GM21515 (cell line): ENCODE data around the gene DUS2.
A peak's percentile ranks its signal among the peaks of the same experiment; 100 is the strongest.

Experiments
- ATAC-seq: cut with Tn5 transposase; IDR thresholded peaks from one replicate; pipeline ENCODE4 v1.9.1; 2021; ENCODE audit not compliant: unreplicated experiment

The DUS2 gene

GRCh38 chr16:68040506-68041288, 17.6 kb downstream of the DUS2 start:
- ATAC-seq, result peak; percentile 83

DNA sequence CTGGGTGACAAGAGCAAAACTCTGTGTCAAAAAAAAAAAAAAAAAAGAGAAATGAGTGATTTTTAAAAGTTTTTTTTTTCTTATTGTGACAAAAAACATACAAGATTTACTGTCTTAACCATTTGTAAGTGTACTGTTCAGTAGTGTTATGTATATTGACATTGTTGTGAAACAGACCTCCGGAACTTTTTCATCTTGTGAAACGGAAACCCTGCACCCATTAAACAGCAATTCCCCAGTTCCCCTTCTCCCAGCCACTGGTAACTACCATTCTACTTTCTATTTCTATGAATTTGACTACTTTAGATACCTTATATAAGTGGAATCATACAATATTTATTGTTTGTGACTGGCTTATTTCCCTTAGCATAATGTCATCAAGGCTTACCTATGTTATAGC, 18.7 kb downstream of the DUS2 start:
- no peak for ATAC-seq

GRCh38 chr16:68046106-68046505, 23.0 kb downstream of the DUS2 start:
- no peak for ATAC-seq

DNA sequence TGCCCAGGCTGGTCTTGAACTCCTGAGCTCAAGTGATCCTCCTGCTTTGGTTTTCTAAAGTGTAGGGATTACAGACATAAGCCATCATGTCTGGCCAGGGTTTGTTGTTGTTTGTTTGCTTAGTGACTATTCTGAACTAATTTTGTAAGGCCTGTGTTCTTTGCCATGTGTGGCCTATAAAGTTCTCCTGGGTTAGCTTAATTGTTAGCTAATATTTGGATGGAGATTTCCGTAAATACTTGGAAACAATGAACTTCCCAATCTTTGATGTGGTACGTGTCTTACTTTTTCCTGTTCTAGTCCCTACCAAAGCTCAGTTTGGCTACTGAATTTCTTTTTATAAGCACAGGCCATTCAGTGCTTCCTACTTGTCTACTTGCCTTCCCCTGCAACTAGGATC, 24.9 kb downstream of the DUS2 start:
- ATAC-seq, result no peak

DNA sequence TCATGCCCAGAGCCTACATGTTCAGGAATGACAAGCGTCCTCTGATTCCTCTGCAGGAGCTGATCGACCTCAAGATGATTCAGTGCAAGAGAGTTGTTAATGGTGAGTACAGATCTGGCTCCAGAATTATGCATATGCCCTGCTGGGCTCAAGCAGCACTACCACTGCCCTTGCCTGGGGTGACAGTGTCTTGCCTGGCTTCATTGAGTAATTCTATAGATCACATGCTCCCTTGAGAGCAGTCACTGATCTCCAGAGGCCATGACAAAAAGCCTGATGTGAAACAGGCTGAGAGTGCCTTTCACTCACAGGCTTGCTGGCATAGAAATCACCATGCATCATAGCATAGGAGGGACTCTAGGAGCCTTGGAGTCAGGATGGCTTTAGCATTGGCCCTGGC, 26.4 kb downstream of the DUS2 start:
- no peak for ATAC-seq

DNA sequence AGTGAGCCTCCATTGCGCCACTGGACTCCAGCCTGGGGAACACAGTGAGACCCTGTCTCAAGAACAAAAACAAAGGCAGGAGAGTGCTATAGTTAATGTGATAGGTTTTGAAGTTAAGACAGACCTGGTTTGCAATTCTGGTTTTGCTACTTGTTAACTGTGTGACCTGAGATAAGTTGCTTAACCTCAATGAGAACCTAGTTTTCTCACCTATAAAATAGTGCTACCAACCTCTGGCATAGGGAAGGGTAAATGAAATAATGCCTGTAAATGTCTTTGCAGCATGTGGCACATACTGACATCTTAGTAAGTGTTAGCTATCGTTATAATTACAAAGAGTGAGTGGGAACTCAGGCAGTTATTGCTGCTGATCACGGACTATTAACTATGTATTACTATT, 32.3 kb downstream of the DUS2 start:
- no peak for ATAC-seq

DNA sequence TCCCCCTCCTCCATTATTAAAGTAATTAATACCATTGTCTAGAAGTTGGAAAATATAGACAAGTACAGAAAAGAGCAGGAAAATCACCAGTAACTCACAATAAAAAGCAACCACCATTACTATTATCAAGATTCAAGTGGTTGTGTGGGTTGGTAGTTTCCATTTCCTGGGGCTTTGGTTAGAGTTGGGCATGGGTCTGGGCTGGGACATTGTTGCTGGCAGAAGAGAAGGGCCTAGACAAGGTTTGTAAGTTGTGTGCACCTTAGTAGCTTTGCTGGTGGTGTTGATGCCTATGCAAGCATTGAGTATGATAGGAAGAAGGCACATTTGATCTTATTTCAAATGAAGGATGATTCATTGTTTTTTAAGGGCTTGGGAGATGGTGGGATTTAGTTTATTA, 36.7 kb downstream of the DUS2 start:
- no peak for ATAC-seq

GRCh38 chr16:68061396-68061795, 38.3 kb downstream of the DUS2 start:
- no peak for ATAC-seq

- no peak for ATAC-seq
These were observed 39.9 kb downstream of the DUS2 start for GRCh38 chr16:68062910-68063393.

DNA sequence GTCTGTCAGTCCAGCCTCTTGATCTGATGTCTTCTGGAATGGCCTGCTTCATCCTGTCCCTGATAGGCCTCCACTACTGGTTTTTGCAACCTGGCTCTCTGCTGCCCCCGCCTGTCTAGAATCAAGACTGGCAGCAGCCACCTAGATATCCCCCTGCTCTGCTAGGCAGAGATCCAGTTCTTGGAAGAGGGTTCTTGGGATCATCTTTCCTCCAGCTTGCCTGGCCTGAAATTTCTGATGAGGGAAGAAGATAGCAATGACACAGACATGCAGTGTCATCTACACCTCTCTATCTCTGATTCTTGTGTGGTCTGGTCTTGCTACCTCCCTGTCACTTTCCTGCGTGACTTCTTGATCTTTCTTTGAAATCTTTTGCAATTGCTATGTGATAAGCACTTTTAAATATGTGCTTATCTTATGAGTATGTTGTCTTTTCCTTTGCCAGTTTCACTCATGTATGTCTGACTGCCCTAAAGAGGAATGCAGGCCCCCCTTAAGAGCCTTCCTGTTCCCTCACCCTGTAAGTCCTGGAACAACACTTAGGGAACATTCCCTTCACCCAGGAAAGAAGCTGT, 41.8 kb downstream of the DUS2 start:
- no peak for ATAC-seq

DNA sequence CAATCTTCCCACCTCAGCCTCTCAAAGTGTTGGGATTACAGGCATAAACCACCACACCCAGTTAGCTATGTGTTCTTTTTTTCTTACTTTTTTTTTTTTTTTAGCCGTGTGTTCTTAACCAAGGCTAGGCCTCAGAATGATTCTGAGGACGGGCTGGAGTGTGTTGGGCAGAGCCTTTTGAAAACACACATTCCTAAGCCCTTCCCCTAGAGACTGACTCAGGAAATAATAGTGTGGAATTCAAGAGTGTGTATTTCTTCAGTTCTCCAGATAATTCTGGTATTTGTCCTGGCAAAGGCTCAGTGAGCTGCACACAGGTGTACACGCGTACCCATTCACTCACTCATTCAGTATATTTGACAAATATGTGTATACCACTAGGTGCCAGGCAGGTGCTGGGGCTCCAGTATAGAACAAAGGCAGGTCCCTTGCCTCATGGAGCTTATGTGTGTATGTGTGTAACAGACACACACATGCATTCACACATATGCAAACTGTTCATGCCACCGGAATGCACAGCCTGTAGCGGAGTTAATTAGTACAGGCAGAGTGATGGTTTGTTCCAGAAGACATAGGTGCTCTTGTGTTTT, 42.7 kb downstream of the DUS2 start:
- ATAC-seq, result no peak

DNA sequence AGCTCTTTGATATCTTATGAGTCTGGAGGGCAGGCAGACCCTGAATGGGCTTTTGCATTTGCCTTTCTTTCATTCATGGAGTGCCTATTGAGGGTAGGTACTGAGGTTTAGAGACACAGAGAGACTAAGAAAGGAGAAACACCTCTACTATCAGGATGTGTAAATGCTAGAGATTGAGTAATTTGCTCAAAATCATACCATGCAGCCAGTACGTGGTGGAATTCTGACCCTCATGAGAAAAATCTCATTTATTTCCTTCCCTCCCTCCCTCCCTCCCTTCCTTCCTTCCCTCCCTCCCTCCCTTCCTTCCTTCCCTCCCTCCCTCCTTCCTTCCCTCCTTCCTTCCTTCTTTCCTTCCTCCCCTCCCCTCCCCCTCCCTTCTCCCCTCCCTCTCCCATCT, 43.7 kb downstream of the DUS2 start:
- no peak for ATAC-seq

- no peak for ATAC-seq
These were observed 45.8 kb downstream of the DUS2 start for GRCh38 chr16:68068926-68069325.

GRCh38 chr16:68069511-68070248, 46.6 kb downstream of the DUS2 start:
- ATAC-seq, result no peak

DNA sequence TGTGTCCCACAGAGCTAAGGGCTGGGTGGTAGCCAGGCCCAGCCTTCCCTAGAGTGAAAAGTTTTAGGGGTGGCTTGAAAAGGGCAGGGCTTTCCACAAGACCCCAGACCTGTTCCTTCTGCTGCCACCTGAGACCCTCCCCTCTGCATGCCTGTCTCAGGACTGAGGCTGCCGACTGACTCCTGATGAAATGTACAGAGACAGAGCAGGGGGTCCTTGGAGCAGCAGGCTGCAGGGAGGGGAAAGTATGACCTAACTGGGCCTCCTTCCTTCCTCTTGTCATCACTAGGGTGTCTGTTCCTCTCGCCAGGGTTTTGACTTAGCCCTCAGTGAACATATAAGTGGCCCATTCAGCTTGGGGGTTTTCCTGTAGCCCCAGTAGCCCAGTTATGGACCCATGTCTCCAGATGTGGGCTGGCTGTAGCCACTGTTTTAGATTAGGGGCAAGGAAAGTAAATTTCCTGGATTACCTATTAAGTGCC, 47.2 kb downstream of the DUS2 start:
- no peak for ATAC-seq

- no peak for ATAC-seq
These were observed 47.9 kb downstream of the DUS2 start for GRCh38 chr16:68070806-68071517.

- ATAC-seq, result no peak
These were observed 48.4 kb downstream of the DUS2 start for GRCh38 chr16:68071518-68071901.

DNA sequence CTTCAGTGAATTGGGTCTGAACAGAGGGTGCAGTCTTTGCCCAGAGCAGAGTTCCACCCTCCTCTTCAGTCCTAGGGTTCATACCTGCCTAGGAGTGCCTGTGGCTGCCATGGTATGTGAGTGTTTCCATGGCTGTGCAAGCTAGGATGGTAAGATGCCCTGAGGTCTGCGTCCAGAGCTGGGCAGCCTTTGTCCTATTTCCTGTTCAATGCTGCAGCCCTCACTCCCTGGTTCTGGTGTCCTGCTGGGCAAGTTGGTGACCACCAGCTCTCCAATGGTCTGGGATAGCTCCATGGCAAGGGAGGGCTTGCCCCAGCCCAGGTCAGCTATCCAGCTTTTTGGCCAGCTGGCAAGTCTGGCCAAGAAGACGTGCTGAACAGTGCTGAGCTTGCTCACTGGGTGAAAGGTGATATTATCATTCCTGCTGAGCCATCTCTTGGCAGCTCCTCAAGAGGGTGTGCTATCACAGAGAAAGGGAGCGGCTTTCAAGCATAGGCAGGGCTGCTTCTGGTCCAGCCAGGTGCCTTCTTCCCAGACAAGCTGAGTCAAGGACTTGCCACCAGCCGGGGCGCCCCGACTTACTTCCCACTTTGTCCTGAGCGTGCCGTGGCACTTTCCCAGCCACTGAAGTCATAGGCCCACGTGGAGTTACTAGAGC, 49.1 kb downstream of the DUS2 start:
- no peak for ATAC-seq

- ATAC-seq, result no peak
These were observed 51.0 kb downstream of the DUS2 start for GRCh38 chr16:68073902-68074760.
